ENCODE measurements around the gene CABP7. TPM values are rescaled to one million over a fixed set of nuclear protein-coding genes. Genes with fewer than 3 reads are reported as not detected.

CABP7 gene
- polyA plus RNA-seq, 1 donor (not counting 4 experiments of a cell fraction or from before 2014, with no cell fraction given), result not detected

DNA sequence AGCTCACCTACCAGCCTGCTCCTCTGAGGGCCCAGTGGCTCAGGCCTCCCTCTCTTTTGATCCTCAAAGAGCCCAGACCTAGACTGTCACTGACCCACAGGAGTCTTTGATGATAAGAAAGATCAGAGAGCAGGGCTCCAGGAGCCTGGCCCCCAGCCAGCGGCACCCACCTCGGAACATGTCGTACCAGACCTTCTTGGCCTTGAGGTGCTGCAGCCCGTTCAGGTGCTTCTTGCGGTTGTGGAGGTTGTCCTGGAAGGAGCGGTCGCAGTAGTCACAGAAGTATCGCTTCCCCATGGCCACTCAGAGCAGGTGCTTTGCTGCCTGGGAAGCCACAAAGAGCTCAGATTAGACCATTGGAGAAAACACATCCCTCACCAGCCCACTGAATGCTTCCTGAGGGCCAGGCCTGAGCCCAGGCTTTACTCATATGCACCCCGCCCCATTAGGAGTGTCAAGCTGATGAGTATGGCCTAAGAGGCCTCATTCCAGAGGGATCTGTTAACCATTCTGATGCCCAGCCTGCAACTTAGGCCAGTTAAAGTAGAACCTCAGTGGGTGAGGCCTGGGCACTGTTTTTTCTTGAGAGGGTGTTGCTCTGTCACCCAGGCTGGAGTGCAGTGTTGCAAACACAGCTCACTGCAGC, 28.6 kb downstream of the CABP7 start:
- Histone ChIP-seq H3K4me2 (ENCODE audit: control insufficient read depth, extremely low read depth, insufficient read depth, low read depth, low read length) (no peak overlapping the region), H3K27ac (ENCODE audit: control insufficient read depth, insufficient read depth, low read length) (no peak overlapping the region), H3K27me3 (ENCODE audit: control insufficient read depth, extremely low read depth, insufficient read depth, low read length) (no peaks in the 10 kb centered on the region), H3K4me1 (ENCODE audit: control insufficient read depth, extremely low read depth, insufficient read depth, low read length) (peaks cover 23% of the 10 kb centered on the region), H3K79me2 (ENCODE audit: control insufficient read depth, insufficient read depth, low read length) (no peaks in the 10 kb centered on the region), H3K9me1 (ENCODE audit: control insufficient read depth, extremely low read depth, insufficient read depth, low read length) (no peaks in the 10 kb centered on the region), H2AFZ (ENCODE audit: control insufficient read depth, low read length) (no peak overlapping the region), H3K36me3 (ENCODE audit: control insufficient read depth in 2 of 2, extremely low read depth in 1 of 2, insufficient read depth in 2 of 2, low read length in 2 of 2) (peaks cover 0 to 5% of the 10 kb centered on the region in 2 experiments), H3K4me3 (ENCODE audit: control insufficient read depth in 2 of 3, extremely low read depth in 1 of 3, insufficient read depth in 2 of 3, low read depth in 1 of 3, low read length in 3 of 3) (no peak overlapping the region), H4K20me1 (ENCODE audit: control insufficient read depth, extremely low read depth, insufficient read depth, low read length) (no peaks in the 10 kb centered on the region), H3K9me3 (ENCODE audit: control insufficient read depth, low read depth, low read length) (no peaks in the 10 kb centered on the region), H3K9ac (ENCODE audit: control insufficient read depth, extremely low read depth, insufficient read depth, low read length) (no peak overlapping the region)
- dilution Hi-C loops (cut with MboI; ENCODE audit: extremely low pct_ligation_motif_present, low sequenced_read_pairs), result no loop called here
- no peak for FAIRE-seq
- no peak for TF ChIP-seq EZH2 (IDR thresholded peaks at IDR 0.05; ENCODE audit: low read length)
- TF ChIP-seq, protein P1, sequence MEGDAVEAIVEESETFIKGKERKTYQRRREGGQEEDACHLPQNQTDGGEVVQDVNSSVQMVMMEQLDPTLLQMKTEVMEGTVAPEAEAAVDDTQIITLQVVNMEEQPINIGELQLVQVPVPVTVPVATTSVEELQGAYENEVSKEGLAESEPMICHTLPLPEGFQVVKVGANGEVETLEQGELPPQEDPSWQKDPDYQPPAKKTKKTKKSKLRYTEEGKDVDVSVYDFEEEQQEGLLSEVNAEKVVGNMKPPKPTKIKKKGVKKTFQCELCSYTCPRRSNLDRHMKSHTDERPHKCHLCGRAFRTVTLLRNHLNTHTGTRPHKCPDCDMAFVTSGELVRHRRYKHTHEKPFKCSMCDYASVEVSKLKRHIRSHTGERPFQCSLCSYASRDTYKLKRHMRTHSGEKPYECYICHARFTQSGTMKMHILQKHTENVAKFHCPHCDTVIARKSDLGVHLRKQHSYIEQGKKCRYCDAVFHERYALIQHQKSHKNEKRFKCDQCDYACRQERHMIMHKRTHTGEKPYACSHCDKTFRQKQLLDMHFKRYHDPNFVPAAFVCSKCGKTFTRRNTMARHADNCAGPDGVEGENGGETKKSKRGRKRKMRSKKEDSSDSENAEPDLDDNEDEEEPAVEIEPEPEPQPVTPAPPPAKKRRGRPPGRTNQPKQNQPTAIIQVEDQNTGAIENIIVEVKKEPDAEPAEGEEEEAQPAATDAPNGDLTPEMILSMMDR (optimal IDR thresholded peaks at IDR 0.05 in 1 of 3, IDR thresholded peaks at IDR 0.05 in 1 of 3, conservative IDR thresholded peaks at IDR 0.05 in 1 of 3; ENCODE audit: extremely low read depth in 1 of 3, insufficient read depth in 2 of 3, low read length in 3 of 3), result no peak
- DNase-seq (ENCODE audit: low read depth, low spot score), result no peak

DNA sequence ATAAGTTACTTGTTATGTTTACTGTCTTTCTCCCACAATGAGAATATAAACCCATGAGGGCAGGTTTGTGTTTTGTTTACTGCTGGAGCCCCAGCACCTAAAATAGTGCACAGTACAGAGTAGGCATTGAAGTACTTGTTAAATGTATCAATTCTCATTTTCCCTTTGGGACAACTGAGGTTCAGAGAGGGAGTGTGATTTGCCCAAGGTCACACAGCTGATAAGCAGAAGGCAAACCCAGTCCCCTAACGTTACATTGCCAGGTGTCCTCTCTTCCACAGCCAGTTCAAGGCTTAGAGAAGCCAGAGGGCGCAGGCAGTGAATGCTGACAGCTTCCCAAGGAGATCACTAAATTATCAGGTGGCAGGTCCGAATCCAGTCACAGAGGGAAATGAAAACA, 30.2 kb downstream of the CABP7 start:
- dilution Hi-C loops (cut with MboI; ENCODE audit: extremely low pct_ligation_motif_present, low sequenced_read_pairs), result no loop called here
- H2AFZ ChIP-seq (ENCODE audit: control insufficient read depth, low read length), result no peak overlapping the region
- no peaks in the 10 kb centered on the region for H3K9me3 ChIP-seq (ENCODE audit: control insufficient read depth, low read depth, low read length)
- H3K36me3 ChIP-seq (ENCODE audit: control insufficient read depth in 2 of 2, extremely low read depth in 1 of 2, insufficient read depth in 2 of 2, low read length in 2 of 2), result peaks cover 0 to 5% of the 10 kb centered on the region in 2 experiments
- H3K9me1 ChIP-seq (ENCODE audit: control insufficient read depth, extremely low read depth, insufficient read depth, low read length), result no peaks in the 10 kb centered on the region
- FAIRE-seq (no peak), DNase-seq (ENCODE audit: low read depth, low spot score) (no peak)
- no peaks in the 10 kb centered on the region for H4K20me1 ChIP-seq (ENCODE audit: control insufficient read depth, extremely low read depth, insufficient read depth, low read length)
- no peaks in the 10 kb centered on the region for H3K79me2 ChIP-seq (ENCODE audit: control insufficient read depth, insufficient read depth, low read length)
- H3K27me3 ChIP-seq (ENCODE audit: control insufficient read depth, extremely low read depth, insufficient read depth, low read length), result no peaks in the 10 kb centered on the region
- no peak overlapping the region for H3K4me3 ChIP-seq (ENCODE audit: control insufficient read depth in 2 of 3, extremely low read depth in 1 of 3, insufficient read depth in 2 of 3, low read depth in 1 of 3, low read length in 3 of 3)
- no peak overlapping the region for H3K27ac ChIP-seq (ENCODE audit: control insufficient read depth, insufficient read depth, low read length)
- peaks cover 17% of the 10 kb centered on the region for H3K4me1 ChIP-seq (ENCODE audit: control insufficient read depth, extremely low read depth, insufficient read depth, low read length)
- no peak for TF ChIP-seq EZH2 (IDR thresholded peaks at IDR 0.05; ENCODE audit: low read length)
- TF ChIP-seq, protein P1 (optimal IDR thresholded peaks at IDR 0.05 in 1 of 3, IDR thresholded peaks at IDR 0.05 in 1 of 3, conservative IDR thresholded peaks at IDR 0.05 in 1 of 3; ENCODE audit: extremely low read depth in 1 of 3, insufficient read depth in 2 of 3, low read length in 3 of 3), result no peak
- H3K4me2 ChIP-seq (ENCODE audit: control insufficient read depth, extremely low read depth, insufficient read depth, low read depth, low read length), result no peak overlapping the region
- H3K9ac ChIP-seq (ENCODE audit: control insufficient read depth, extremely low read depth, insufficient read depth, low read length), result no peak overlapping the region
